Adipocyte (in vitro differentiated cells): ENCODE data around the gene LRMDA.

Source experiments
- DNase-seq: peaks from one replicate; pipeline ENCODE4 v3.0.0-alpha.2; 2015; ENCODE audit warnings: low read depth
- H3K27me3 ChIP-seq: replicated peaks from 2 replicates; pipeline ENCODE4 v1.7.0; 2013; ENCODE audit warnings: mild to moderate bottlenecking, low read length, moderate library complexity; ENCODE audit not compliant: control insufficient read depth, insufficient read depth
- H3K36me3 ChIP-seq: 2 replicates; pipeline ENCODE4 v1.7.0; 2013; ENCODE audit warnings: low read length, mild to moderate bottlenecking, moderate library complexity; ENCODE audit not compliant: control insufficient read depth, insufficient read depth, severe bottlenecking
- H3K4me1 ChIP-seq: 2 replicates; pipeline ENCODE4 v1.7.0; 2013; ENCODE audit warnings: mild to moderate bottlenecking, low read length, moderate library complexity; ENCODE audit not compliant: control insufficient read depth, insufficient read depth
- H3K4me3 ChIP-seq: 2 replicates; pipeline ENCODE4 v1.7.0; 2013; ENCODE audit warnings: mild to moderate bottlenecking, low read length, moderate library complexity
- H3K9ac ChIP-seq: 2 replicates; pipeline ENCODE4 v1.7.0; 2013; ENCODE audit warnings: mild to moderate bottlenecking, low read length, moderate library complexity
- H3K9me3 ChIP-seq: 2 replicates; pipeline ENCODE4 v1.7.0; 2013; ENCODE audit warnings: mild to moderate bottlenecking, low read length, moderate library complexity; ENCODE audit not compliant: control insufficient read depth

Gene LRMDA

DNA sequence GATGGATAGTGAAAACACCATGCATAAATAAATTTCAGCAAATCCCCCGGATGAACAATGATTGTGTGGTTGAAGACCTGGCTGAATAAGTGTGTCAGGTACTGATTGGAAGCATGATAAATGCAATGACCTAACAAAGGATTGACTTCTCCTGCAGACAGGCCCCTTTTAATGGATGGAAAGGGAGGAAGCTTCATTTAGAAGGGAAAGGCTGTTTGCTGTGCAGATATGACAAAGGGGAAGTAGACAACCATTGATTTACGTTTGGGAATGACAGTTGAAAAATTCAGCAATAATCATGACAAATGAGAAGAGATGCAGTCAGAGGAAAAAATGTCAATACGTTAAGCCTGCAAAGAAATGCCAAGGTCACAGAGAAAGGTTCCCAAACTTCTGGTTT is 503.8 kb downstream of the LRMDA start:
- H3K4me1 ChIP-seq: peaks cover 12% of the 10 kb centered on the region
- no peak overlapping the region for H3K9ac ChIP-seq
- H3K27me3 ChIP-seq: no peaks in the 10 kb centered on the region
- H3K4me3 ChIP-seq: no peak overlapping the region
- no peak for DNase-seq
- H3K9me3 ChIP-seq: no peaks in the 10 kb centered on the region
- H3K36me3 ChIP-seq: no peaks in the 10 kb centered on the region

DNA sequence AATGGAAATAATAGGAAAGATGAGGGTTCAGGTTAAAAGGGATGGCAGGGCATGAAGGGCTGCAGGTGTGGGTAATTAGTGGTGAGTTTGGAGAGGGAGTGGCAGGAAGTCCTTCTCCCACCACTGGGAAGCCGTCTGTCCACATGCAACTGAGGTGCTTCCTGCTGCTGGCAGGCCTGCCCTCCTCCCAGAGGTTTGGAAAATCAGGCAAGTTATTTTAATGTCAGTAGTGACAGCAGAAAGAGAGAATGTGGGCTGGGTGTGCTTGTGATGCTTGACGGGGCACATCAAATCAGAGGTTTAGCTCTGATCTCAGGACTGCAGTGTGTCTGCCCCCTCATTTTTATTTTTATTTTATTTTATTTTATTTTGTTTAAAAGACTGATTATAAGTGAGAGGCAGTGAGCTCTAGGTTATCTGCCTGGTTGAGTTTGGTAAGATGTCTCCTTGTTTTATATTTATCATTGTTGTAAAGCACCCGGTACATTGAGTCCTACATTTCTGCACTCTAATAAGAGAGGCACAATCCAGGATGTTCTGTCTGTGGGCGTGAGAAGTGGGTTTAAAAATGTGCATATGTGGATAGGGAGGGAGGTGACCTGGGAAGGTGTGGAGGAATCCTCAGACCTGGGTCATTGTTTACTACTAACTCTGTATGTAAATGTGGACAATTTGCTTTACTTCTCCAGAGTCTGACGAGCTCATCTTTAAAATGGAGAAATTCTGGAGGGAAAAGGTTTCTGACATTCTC is 504.4 kb downstream of the LRMDA start:
- H3K27me3 ChIP-seq: no peaks in the 10 kb centered on the region
- peaks cover 9% of the 10 kb centered on the region for H3K4me1 ChIP-seq
- H3K9ac ChIP-seq: no peak overlapping the region
- no peaks in the 10 kb centered on the region for H3K36me3 ChIP-seq
- DNase-seq: no peak
- H3K9me3 ChIP-seq: no peaks in the 10 kb centered on the region
- H3K4me3 ChIP-seq: no peak overlapping the region

GRCh38 chr10:75936841-75937240 is 505.4 kb downstream of the LRMDA start:
- no peak overlapping the region for H3K4me3 ChIP-seq
- no peak overlapping the region for H3K9ac ChIP-seq
- H3K36me3 ChIP-seq: no peaks in the 10 kb centered on the region
- H3K27me3 ChIP-seq: no peaks in the 10 kb centered on the region
- no peaks in the 10 kb centered on the region for H3K9me3 ChIP-seq
- no peak for DNase-seq
- H3K4me1 ChIP-seq: peaks cover 9% of the 10 kb centered on the region

DNA sequence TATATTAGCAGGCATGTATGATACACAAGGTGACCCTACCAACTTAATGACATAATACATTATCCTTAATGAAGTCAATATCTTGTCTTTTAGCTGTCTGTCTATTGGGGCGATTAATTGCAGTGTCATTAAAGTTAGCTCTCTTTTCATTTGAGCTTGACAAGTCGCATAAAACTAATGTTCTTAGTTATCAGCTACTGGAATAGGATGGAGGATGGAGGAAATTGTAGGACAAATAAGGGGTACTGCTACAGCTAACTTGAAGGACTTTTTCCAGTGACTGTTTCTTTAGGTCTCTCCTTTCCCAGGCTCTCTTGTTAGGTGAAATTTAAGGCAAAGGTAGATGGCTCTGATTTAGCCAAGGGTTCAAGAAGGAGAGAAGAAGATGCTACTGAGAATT is 506.4 kb downstream of the LRMDA start:
- Histone ChIP-seq H3K9ac (no peak overlapping the region), H3K9me3 (no peaks in the 10 kb centered on the region), H3K4me3 (no peak overlapping the region), H3K27me3 (no peaks in the 10 kb centered on the region), H3K4me1 (peaks cover 9% of the 10 kb centered on the region), H3K36me3 (no peaks in the 10 kb centered on the region)
- DNase-seq: no peak

DNA sequence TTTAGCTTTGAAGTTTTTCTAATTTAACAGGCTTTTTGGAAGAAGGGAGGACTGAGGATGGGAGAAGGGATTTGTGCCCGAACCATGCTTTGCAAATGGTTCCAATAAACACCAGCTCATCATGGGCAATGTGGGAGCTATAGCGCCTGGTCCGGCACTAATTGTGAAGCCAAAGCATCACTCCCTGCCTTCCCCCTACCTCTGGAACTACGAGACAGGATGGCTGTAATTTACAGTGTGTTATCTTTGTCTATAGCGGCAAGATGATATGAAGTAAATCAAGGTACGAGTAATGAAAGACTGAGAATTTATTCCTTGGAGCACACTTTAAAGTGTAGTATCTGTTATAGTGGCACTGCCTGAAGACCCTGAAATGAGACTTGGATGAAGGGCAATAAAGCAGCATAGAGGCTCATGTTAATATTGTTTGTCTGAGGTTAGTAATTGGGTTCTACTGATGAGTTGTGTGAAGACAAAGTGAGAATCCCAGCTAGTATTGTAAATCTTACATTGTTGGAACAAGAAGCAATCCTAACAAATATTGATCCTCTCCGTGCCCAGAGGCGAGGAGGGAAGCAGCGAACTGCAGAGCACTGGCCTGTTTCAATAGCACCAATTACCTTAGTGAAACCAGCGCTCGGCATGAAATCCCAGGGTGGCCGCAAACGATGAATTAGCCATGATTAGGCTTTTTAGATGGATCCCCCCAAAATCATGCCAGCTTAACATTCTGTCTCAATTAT is 507.1 kb downstream of the LRMDA start:
- Histone ChIP-seq H3K9me3 (peaks cover 2% of the 10 kb centered on the region), H3K4me1 (peaks cover 9% of the 10 kb centered on the region), H3K36me3 (no peaks in the 10 kb centered on the region), H3K9ac (no peak overlapping the region), H3K4me3 (no peak overlapping the region), H3K27me3 (no peaks in the 10 kb centered on the region)
- no peak for DNase-seq

- H3K36me3 ChIP-seq: no peaks in the 10 kb centered on the region
- H3K4me1 ChIP-seq: peaks cover 9% of the 10 kb centered on the region
Measured at GRCh38 chr10:75939541-75939940, 508.1 kb downstream of the LRMDA start.

DNA sequence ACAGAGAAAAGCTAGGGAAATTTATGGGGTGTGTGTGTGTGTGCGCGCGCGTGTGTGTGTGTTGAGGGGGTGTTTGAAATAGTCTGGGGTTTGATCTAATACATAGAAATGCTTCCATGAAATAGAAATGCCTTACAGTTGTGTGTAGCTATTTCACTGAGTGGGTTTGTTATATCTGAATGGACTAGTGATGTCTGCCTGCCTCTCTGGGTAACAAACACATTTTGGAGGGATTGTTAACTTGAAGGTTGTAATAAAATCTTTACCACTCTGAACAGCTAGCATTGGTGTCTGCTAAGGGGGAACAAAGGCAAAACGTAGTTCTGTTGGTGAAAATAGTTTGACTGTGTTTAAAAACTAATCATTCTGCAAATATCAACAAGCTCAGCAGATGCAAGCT is 509.3 kb downstream of the LRMDA start:
- Histone ChIP-seq H3K36me3 (no peaks in the 10 kb centered on the region), H3K9me3 (peaks cover 18% of the 10 kb centered on the region), H3K4me3 (no peak overlapping the region), H3K27me3 (no peaks in the 10 kb centered on the region), H3K9ac (no peak overlapping the region), H3K4me1 (peaks cover 9% of the 10 kb centered on the region)
- no peak for DNase-seq

More at GRCh38 chr10:75939541-75939940, 508.1 kb downstream of the LRMDA start:
- DNase-seq: no peak
- Histone ChIP-seq H3K9me3 (peaks cover 11% of the 10 kb centered on the region), H3K9ac (no peak overlapping the region), H3K4me3 (no peak overlapping the region), H3K27me3 (no peaks in the 10 kb centered on the region)

GRCh38 chr10:75941223-75941801 is 509.9 kb downstream of the LRMDA start:
- no peak for DNase-seq
- Histone ChIP-seq H3K9ac (no peak overlapping the region), H3K4me1 (peaks cover 9% of the 10 kb centered on the region)

GRCh38 chr10:75944061-75944460 is 512.6 kb downstream of the LRMDA start:
- H3K9me3 ChIP-seq: peaks cover 18% of the 10 kb centered on the region
- H3K27me3 ChIP-seq: no peaks in the 10 kb centered on the region
- H3K4me3 ChIP-seq: no peak overlapping the region

More at GRCh38 chr10:75941223-75941801, 509.9 kb downstream of the LRMDA start:
- no peak overlapping the region for H3K4me3 ChIP-seq
- H3K36me3 ChIP-seq: no peaks in the 10 kb centered on the region
- peaks cover 18% of the 10 kb centered on the region for H3K9me3 ChIP-seq
- H3K27me3 ChIP-seq: no peaks in the 10 kb centered on the region

DNA sequence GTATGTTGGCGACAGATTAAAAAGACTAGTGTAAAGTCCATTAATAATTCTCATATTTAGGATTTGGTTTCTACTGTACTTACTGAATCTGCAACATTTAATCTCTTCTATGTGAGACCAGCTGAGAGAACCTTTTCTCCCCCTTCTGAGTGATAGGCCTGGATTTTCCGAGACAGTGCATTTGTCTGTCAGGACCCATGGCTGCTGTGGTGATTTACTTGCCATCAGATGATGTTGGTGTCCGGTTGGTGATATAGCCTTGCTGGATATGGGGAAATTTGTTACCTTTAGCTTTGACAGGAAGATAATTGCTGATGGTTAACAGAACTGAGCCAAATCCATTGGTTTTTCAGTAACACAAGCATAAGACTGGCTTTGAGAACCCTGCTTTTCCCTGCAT is 517.2 kb downstream of the LRMDA start:
- no peaks in the 10 kb centered on the region for H3K36me3 ChIP-seq
- DNase-seq: no peak
- no peak overlapping the region for H3K9ac ChIP-seq
- H3K9me3 ChIP-seq: peaks cover 16% of the 10 kb centered on the region
- H3K4me3 ChIP-seq: no peak overlapping the region
- no peaks in the 10 kb centered on the region for H3K27me3 ChIP-seq
- no peaks in the 10 kb centered on the region for H3K4me1 ChIP-seq

More at GRCh38 chr10:75944061-75944460, 512.6 kb downstream of the LRMDA start:
- no peak overlapping the region for H3K9ac ChIP-seq
- no peaks in the 10 kb centered on the region for H3K4me1 ChIP-seq
- no peaks in the 10 kb centered on the region for H3K36me3 ChIP-seq
- DNase-seq: no peak

DNA sequence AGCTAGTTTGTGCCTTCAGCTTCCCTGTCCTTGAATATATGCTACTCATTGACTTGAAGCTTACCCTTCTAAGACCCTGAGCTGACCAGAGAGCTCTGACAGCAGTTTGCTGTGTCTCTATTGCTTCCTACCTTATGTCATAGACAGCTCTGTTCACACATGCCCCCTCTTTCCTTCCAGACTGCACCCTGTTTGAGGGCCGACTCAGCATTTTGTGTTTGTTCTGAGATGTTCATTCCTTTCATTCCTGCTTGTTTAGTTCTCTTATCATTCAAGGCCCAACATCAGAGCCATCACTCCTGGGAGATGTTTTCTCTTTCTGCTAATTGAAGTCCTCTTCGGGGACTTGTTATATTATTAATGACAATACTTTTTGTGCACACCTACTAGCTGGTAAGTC is 518.9 kb downstream of the LRMDA start:
- no peak for DNase-seq
- Histone ChIP-seq H3K27me3 (no peaks in the 10 kb centered on the region), H3K9me3 (peaks cover under 1% of the 10 kb centered on the region), H3K4me1 (no peaks in the 10 kb centered on the region), H3K4me3 (no peak overlapping the region), H3K9ac (no peak overlapping the region), H3K36me3 (no peaks in the 10 kb centered on the region)
